ENCODE data around the gene APIP. TPM values are rescaled to one million over a fixed set of nuclear protein-coding genes. Genes with fewer than 3 reads are reported as not detected.

Gene APIP
- total and polyA plus RNA-seq, 2 of the 8 experiments (the other 6 are each of a cell fraction or from before 2014, with no cell fraction given), result 10.4 to 25.7 TPM

DNA sequence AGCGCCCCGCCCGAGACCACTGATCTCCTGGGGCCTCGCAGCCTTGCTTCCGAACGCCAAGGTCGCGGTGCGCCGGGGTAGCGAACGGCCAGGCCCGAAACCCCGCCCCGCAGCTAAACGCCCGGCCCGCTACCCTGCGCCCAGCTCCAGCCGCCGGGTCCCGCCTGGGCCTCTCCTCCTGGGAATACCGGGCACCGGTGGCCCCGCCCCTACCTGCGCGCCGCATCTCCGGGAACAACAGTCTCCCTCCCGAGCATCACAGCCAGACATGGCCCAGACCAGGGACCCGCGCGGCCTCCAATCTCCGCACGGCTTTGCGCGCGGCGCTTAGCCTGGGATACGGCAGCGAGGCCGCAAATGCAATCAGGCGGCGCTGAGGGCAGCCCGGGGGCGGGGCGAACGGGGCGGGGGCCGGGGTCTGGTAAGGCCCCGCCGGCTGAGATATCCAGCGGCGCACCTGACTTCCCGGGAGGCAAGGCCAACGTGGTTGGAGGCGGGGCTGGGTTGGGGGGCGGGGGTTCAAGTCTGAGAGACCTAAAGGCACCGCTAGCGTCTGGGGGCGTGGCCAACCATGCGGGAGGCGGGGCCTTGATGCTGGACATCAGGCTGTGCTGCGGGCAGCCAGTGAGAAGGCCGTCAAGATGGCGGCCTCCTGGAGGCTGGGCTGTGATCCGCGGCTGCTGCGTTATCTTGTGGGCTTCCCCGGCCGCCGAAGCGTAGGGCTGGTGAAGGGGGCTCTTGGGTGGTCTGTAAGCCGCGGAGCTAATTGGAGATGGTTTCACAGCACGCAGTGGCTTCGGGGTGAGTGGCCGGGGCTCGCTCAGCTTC is at the start of gene APIP, which contains the start of gene PDHX (continued):
- no peak for TF ChIP-seq HDAC6 (IDR thresholded peaks at IDR 0.05; ENCODE audit: low read depth, low read length)
- 0 out of 2 replicates have a peak, but pooled peaks have one; percentile 5 for TF ChIP-seq JUND (IDR thresholded peaks at IDR 0.05; ENCODE audit: low read length)
- TF ChIP-seq POU5F1 (IDR thresholded peaks at IDR 0.05; ENCODE audit: low read depth, low read length), result no peak
- TF ChIP-seq NANOG (IDR thresholded peaks at IDR 0.05; ENCODE audit: insufficient read depth, low read depth, low read length, poor library complexity, severe bottlenecking), result no peak
- TF ChIP-seq CEBPB (IDR thresholded peaks at IDR 0.05; ENCODE audit: low read depth, low read length), result no peak
- TF ChIP-seq TBP (IDR thresholded peaks at IDR 0.05; ENCODE audit: low read depth, low read length), result peak; percentile 68; the same call in 1 of the 2 replicates
- no peak for TF ChIP-seq BACH1 (IDR thresholded peaks at IDR 0.05; ENCODE audit: low read length)
- no peak for TF ChIP-seq RAD21 (IDR thresholded peaks at IDR 0.05 in 1 of 2, conservative IDR thresholded peaks at IDR 0.05 in 1 of 2; ENCODE audit: low read depth in 2 of 2, low read length in 2 of 2)
- TF ChIP-seq SP2 (IDR thresholded peaks at IDR 0.05; ENCODE audit: low read length), result no peak
- TF ChIP-seq, protein P1, sequence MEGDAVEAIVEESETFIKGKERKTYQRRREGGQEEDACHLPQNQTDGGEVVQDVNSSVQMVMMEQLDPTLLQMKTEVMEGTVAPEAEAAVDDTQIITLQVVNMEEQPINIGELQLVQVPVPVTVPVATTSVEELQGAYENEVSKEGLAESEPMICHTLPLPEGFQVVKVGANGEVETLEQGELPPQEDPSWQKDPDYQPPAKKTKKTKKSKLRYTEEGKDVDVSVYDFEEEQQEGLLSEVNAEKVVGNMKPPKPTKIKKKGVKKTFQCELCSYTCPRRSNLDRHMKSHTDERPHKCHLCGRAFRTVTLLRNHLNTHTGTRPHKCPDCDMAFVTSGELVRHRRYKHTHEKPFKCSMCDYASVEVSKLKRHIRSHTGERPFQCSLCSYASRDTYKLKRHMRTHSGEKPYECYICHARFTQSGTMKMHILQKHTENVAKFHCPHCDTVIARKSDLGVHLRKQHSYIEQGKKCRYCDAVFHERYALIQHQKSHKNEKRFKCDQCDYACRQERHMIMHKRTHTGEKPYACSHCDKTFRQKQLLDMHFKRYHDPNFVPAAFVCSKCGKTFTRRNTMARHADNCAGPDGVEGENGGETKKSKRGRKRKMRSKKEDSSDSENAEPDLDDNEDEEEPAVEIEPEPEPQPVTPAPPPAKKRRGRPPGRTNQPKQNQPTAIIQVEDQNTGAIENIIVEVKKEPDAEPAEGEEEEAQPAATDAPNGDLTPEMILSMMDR (IDR thresholded peaks at IDR 0.05; ENCODE audit: control extremely low read depth in 1 of 3, insufficient read depth in 1 of 3, low read depth in 1 of 3, low read length in 3 of 3), result no peak
- TF ChIP-seq, protein P2, sequence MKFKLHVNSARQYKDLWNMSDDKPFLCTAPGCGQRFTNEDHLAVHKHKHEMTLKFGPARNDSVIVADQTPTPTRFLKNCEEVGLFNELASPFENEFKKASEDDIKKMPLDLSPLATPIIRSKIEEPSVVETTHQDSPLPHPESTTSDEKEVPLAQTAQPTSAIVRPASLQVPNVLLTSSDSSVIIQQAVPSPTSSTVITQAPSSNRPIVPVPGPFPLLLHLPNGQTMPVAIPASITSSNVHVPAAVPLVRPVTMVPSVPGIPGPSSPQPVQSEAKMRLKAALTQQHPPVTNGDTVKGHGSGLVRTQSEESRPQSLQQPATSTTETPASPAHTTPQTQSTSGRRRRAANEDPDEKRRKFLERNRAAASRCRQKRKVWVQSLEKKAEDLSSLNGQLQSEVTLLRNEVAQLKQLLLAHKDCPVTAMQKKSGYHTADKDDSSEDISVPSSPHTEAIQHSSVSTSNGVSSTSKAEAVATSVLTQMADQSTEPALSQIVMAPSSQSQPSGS (IDR thresholded peaks at IDR 0.05; ENCODE audit: low read length), result no peak
- no peak for TF ChIP-seq SUZ12 (IDR thresholded peaks at IDR 0.05; ENCODE audit: low read length)
- TF ChIP-seq CREB1 (IDR thresholded peaks at IDR 0.05), result 0 out of 2 replicates have a peak, but pooled peaks have one; percentile 9
- TF ChIP-seq TAF7 (optimal IDR thresholded peaks at IDR 0.05; ENCODE audit: borderline replicate concordance, low read depth, low read length), result peak; percentile 34
- peak; percentile 95 for TF ChIP-seq YY1 (IDR thresholded peaks at IDR 0.05; ENCODE audit: low read depth, low read length)
- TF ChIP-seq GABPA (IDR thresholded peaks at IDR 0.05; ENCODE audit: borderline replicate concordance, insufficient read depth, low read length), result no peak
- TF ChIP-seq EP300 (IDR thresholded peaks at IDR 0.05; ENCODE audit: borderline replicate concordance in 1 of 2, low read depth in 2 of 2, low read length in 2 of 2), result no peak
- peak; percentile 85 for TF ChIP-seq TAF1 (IDR thresholded peaks at IDR 0.05; ENCODE audit: low read depth, low read length)
- TF ChIP-seq KDM1A (IDR thresholded peaks at IDR 0.05; ENCODE audit: borderline replicate concordance, low read length), result no peak
